RWPE2 (cell line): ENCODE results near the gene SOCS3.

ENCODE experiments used
- ATAC-seq: fragments of 200-7000 bp; cut with Tn5 transposase; 3 replicates; pipeline ENCODE4 v1.9.1; 2021; ENCODE audit warnings: low read depth
- DNase-seq: peaks from one replicate; pipeline ENCODE4 v3.0.0-alpha.2; 2020; ENCODE audit warnings: low spot score
- H3K27ac ChIP-seq: fragments of 450-650 bp; 2 replicates; pipeline ENCODE4 v1.5.1; 2017; ENCODE audit warnings: mild to moderate bottlenecking; ENCODE audit not compliant: poor library complexity, severe bottlenecking
- H3K27me3 ChIP-seq: fragments of 250-450 bp; sonication (Bioruptor Pico); 2 replicates; pipeline ENCODE4 v1.5.1; 2021; ENCODE audit warnings: mild to moderate bottlenecking, moderate library complexity; ENCODE audit not compliant: insufficient read depth, poor library complexity, severe bottlenecking
- H3K36me3 ChIP-seq: fragments of 250-450 bp; sonication (Bioruptor Pico); 2 replicates; pipeline ENCODE4 v1.5.1; 2020; ENCODE audit warnings: low read depth, mild to moderate bottlenecking, moderate library complexity
- H3K4me1 ChIP-seq: fragments of 250-450 bp; sonication (Bioruptor Pico); 2 replicates; pipeline ENCODE4 v1.5.1; 2021; ENCODE audit warnings: mild to moderate bottlenecking, moderate library complexity; ENCODE audit not compliant: insufficient read depth, poor library complexity, severe bottlenecking
- H3K4me3 ChIP-seq: fragments of 250-450 bp; sonication (Bioruptor Pico); 2 replicates; pipeline ENCODE4 v1.5.1; 2021; ENCODE audit warnings: mild to moderate bottlenecking, moderate library complexity; ENCODE audit not compliant: severe bottlenecking
- H3K9me3 ChIP-seq: fragments of 250-450 bp; sonication (Bioruptor Pico); 2 replicates; pipeline ENCODE4 v1.5.1; 2021; ENCODE audit warnings: mild to moderate bottlenecking, moderate library complexity; ENCODE audit not compliant: severe bottlenecking
- CTCF ChIP-seq: fragments of 450-650 bp; IDR thresholded peaks from one replicate; pipeline ENCODE4 v1.5.1; 2017; ENCODE audit warnings: mild to moderate bottlenecking, moderate library complexity; ENCODE audit not compliant: poor library complexity, severe bottlenecking

Gene SOCS3

GRCh38 chr17:78359997-78360370 lies at the start of gene SOCS3:
SOCS3 (minus strand) TSS chr17:78360077; CDS start chr17:78359095, 982 bp downstream.
- peak within 1 kb of the TSS; percentile 60 for H3K27ac ChIP-seq
- DNase-seq: peak; percentile 96
- TF ChIP-seq CTCF: no peak
- no peaks in the 10 kb centered on the region for H3K27me3 ChIP-seq
- H3K9me3 ChIP-seq: no peaks in the 10 kb centered on the region
- peak within 1 kb of the TSS; percentile 83 for H3K4me3 ChIP-seq
- peaks cover 22% of the 10 kb centered on the region for H3K36me3 ChIP-seq
- peaks cover 27% of the 10 kb centered on the region for H3K4me1 ChIP-seq
- ATAC-seq: peak; percentile 57

GRCh38 chr17:78409191-78409928 lies 49.5 kb upstream of the SOCS3 start:
- DNase-seq (peak; percentile 62), ATAC-seq (peak; percentile 11; the same call in 1 of the 3 replicates)
- H3K4me3 ChIP-seq: no peak overlapping the region
- peaks cover 55% of the 10 kb centered on the region for H3K36me3 ChIP-seq
- H3K27ac ChIP-seq: peak overlapping the region; percentile 20
- TF ChIP-seq CTCF: no peak
- H3K27me3 ChIP-seq: no peaks in the 10 kb centered on the region
- H3K9me3 ChIP-seq: no peaks in the 10 kb centered on the region
- H3K4me1 ChIP-seq: peaks cover 26% of the 10 kb centered on the region

GRCh38 chr17:78408476-78409050 lies 48.7 kb upstream of the SOCS3 start:
- no peaks in the 10 kb centered on the region for H3K27me3 ChIP-seq
- ATAC-seq (no peak), DNase-seq (no peak)
- H3K4me1 ChIP-seq: peaks cover 26% of the 10 kb centered on the region
- H3K36me3 ChIP-seq: peaks cover 56% of the 10 kb centered on the region
- no peak overlapping the region for H3K4me3 ChIP-seq
- H3K9me3 ChIP-seq: no peaks in the 10 kb centered on the region
- no peak for TF ChIP-seq CTCF
- peak overlapping the region; percentile 20 for H3K27ac ChIP-seq

- DNase-seq: no peak
- peak; percentile 44 for ATAC-seq
- Histone ChIP-seq H3K4me3 (no peak overlapping the region), H3K9me3 (no peaks in the 10 kb centered on the region), H3K27ac (no peak overlapping the region), H3K27me3 (no peaks in the 10 kb centered on the region), H3K4me1 (peaks cover 26% of the 10 kb centered on the region), H3K36me3 (peaks cover 59% of the 10 kb centered on the region)
- TF ChIP-seq CTCF: no peak
Measured at GRCh38 chr17:78407387-78408000, 47.6 kb upstream of the SOCS3 start.
